ENCODE data around the gene CLCF1.
A peak's percentile ranks its signal among the peaks of the same experiment; 100 is the strongest.

DNA sequence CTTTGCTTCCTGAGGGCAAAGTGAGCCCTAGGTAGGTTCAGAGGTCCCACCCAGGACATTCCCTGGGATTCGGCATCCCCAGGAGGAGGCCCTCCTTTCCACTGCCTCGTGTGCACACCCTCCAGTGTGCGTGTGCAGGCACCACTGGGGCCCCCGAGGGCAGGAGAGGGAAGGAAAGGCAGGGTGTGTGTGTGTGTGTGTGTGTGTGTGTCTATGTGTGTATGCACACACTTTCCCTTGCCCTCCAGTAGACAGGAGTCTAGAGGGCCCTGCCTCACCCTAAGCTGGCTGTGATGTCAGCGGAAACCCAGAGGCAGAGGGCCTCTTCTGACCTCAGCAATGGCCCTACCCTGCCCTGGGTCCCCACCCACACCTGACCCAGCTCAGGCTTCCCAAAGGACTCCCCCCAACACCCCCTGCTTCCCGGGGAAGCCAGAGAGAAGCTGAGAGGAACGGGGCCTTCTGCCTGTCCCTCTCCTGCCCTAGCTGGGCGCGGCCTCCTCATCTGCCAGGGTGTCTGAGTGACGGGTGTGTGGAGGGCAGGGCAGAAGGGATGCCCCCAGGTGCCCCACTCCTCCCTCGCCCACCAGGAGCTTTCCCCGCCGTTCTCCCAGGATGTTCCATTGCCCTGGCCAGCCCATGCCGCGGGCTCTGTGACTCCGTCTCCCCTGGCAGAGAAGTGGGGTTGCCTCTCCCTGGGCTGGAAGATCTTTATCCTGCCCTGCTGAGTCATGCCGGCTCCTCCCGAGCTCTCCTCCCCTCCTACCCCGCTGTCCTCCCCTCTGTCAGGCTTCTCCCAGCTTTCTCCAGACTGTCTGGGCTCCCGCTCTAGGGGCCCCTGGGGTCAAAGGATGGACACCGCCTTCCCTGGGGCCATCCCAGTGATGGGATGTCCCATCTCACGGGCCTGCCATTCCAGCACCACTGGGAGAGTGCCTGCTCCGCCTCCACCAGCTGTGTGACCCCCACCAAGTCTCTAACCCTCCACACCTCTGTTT, 6.0 kb upstream of the CLCF1 start:
- TF ChIP-seq FOXJ3 (CRISPR knock-in tag; IDR thresholded peaks at IDR 0.05) (no peak), USF2 (IDR thresholded peaks at IDR 0.05; ENCODE audit: borderline replicate concordance, low read depth, low read length) (no peak), FOSL2 (IDR thresholded peaks at IDR 0.05; ENCODE audit: borderline replicate concordance, low read depth) (peak; percentile 81; the same call in 1 of the 2 replicates), EP300 (IDR thresholded peaks at IDR 0.05; ENCODE audit: borderline replicate concordance in 1 of 2, low read depth in 1 of 2, low read length in 1 of 2) (no peak), EZH2phosphoT487 (IDR thresholded peaks at IDR 0.05; ENCODE audit: borderline replicate concordance, low read depth) (no peak), CTCF (IDR thresholded peaks at IDR 0.05) (no peak), YY1 (IDR thresholded peaks at IDR 0.05; ENCODE audit: low read depth) (no peak), FOXM1 (IDR thresholded peaks at IDR 0.05; ENCODE audit: low read depth) (no peak), POLR2AphosphoS5 (IDR thresholded peaks at IDR 0.05; ENCODE audit: low read depth, low read length) (peak; percentile 54; the same call in 1 of the 2 replicates), RAD21 (IDR thresholded peaks at IDR 0.05; ENCODE audit: low read length) (no peak), TAF1 (IDR thresholded peaks at IDR 0.05; ENCODE audit: borderline replicate concordance, low read depth, low read length) (no peak), RFX5 (IDR thresholded peaks at IDR 0.05; ENCODE audit: low read length) (no peak), ELF1 (IDR thresholded peaks at IDR 0.05) (no peak)
- TF ChIP-seq, protein P1, sequence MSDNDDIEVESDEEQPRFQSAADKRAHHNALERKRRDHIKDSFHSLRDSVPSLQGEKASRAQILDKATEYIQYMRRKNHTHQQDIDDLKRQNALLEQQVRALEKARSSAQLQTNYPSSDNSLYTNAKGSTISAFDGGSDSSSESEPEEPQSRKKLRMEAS (IDR thresholded peaks at IDR 0.05; ENCODE audit: low read depth): no peak
